ENCODE results near the gene CDA. TPM values are rescaled to one million over a fixed set of nuclear protein-coding genes. Genes with fewer than 3 reads are reported as not detected.

Gene CDA
- total RNA-seq, 2 experiments from 2014 or later = 0.38 to 0.50 TPM

DNA sequence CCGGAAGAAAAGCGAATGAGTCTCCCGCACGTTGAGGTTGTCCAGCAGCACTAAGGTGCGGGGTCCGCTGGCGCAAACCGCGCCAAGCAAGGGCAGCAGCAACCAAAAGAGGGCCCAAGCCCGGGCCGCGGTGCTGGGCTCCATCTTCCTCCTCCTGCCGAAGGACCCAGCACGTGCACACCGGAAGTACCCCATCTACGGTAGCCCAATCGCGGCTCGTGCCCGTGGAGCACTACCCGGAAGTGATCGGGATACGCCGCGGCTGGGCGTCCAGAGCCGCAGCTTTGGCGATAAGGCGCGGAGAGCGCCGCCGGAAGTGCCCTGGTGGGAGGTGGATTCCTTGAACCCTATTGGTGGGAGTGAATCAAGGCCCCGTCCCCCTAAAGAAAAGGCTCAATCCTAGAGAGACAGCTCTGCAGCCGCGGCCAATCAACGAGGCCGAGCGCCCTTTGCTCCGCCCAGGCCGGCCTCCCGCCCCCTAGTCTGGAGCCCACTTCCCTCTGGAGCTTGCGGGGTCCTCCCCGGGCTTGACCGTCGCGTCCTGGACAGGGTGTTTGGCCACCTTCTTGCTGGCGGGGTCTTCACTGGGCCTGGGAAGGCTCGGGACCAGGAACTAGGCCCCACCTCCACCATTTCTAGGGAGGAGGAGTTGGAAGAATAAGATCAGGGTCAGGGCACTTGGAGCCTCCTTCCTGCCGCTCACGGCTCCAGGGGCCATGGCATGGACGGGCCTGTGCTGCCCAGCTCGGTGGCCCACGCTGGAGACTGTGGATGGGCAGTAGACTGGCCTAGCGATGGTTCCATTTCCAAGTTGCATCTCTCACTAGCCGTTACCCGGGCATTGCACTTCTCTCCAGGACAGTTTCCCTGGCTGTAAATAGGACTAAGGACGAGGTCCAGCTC lies 72.6 kb downstream of the CDA start, which contains the start of gene DDOST:
TSS of gene DDOST (minus strand) at position 163 of the 903 bp plus-strand sequence. CDS start at position 144, 19 bp downstream.
- POLR2A ChIA-PET = interaction anchor here (0.7 to 2.4 kb wide), 7 partner anchors 15 to 153 kb away, joined by 3 to 35 read pairs (median 4); partner anchors contain the start of genes HP1BP3, KIF17 and PINK1
- DNase-seq (peak; percentile 86 to 98 (median 93)), ATAC-seq (ENCODE audit: poor library complexity) (peak; percentile 96)
- H3K4me3 Mint-ChIP-seq = peak within 1 kb of the TSS; percentile 97
- Histone ChIP-seq H3K36me3 (ENCODE audit: insufficient read depth, low read length) (peaks cover 27% of the 10 kb centered on the region), H3K9me3 (ENCODE audit: control insufficient read depth in 1 of 2, insufficient read depth in 1 of 2, low read length in 2 of 2) (no peaks in the 10 kb centered on the region), H3K27me3 (ENCODE audit: control insufficient read depth in 1 of 2, insufficient read depth in 2 of 2, low read length in 2 of 2) (no peaks in the 10 kb centered on the region), H3K27ac (ENCODE audit: low read depth in 1 of 2, low read length in 2 of 2) (peak within 1 kb of the TSS; percentile 77 to 84), H3K4me3 (ENCODE audit: low read length) (peak within 1 kb of the TSS; percentile 99), H3K4me1 (ENCODE audit: insufficient read depth, low read length) (peaks cover 45% of the 10 kb centered on the region)
- TF ChIP-seq, protein P1, sequence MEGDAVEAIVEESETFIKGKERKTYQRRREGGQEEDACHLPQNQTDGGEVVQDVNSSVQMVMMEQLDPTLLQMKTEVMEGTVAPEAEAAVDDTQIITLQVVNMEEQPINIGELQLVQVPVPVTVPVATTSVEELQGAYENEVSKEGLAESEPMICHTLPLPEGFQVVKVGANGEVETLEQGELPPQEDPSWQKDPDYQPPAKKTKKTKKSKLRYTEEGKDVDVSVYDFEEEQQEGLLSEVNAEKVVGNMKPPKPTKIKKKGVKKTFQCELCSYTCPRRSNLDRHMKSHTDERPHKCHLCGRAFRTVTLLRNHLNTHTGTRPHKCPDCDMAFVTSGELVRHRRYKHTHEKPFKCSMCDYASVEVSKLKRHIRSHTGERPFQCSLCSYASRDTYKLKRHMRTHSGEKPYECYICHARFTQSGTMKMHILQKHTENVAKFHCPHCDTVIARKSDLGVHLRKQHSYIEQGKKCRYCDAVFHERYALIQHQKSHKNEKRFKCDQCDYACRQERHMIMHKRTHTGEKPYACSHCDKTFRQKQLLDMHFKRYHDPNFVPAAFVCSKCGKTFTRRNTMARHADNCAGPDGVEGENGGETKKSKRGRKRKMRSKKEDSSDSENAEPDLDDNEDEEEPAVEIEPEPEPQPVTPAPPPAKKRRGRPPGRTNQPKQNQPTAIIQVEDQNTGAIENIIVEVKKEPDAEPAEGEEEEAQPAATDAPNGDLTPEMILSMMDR (IDR thresholded peaks at IDR 0.05) = peak; percentile 54
- no peaks in the 10 kb centered on the region for H3K9me3 Mint-ChIP-seq
- H3K36me3 Mint-ChIP-seq (ENCODE audit: low read depth) = peaks cover 47% of the 10 kb centered on the region
- intact Hi-C loops (cut with DNase I, micrococcal nuclease) = loop anchor here in 1 of 2 experiments (2.0 kb wide), 1 partner anchor 125 kb away; the partner anchor contains the start of gene HP1BP3
- peaks cover 50% of the 10 kb centered on the region for H3K4me1 Mint-ChIP-seq (ENCODE audit: low read depth)
- peak within 1 kb of the TSS; percentile 88 for H3K27ac Mint-ChIP-seq
- CTCF ChIA-PET = interaction anchor here (0.6 to 1.6 kb wide), 5 partner anchors 12 to 128 kb away, joined by 4 to 6 read pairs (median 4); no protein-coding TSS in a partner anchor
- no peaks in the 10 kb centered on the region for H3K27me3 Mint-ChIP-seq

DNA sequence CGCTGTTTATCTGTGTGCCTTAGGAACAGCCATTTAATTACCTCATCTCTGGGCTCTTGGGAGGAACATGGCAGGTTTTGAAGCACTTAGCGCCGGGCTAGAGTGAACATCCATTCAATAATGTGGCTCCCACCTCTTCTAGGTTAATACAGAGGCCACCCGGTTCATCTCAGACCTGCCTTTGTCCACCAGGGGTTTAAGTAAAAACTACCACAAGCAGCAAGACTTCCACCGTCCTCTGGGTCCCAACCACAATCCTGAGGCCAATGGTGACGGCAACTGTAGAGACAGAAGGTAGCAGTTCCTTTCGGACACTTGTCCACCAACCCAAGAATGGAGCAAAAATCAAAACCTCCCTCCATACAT lies 73.2 kb downstream of the CDA start:
- peaks cover 20% of the 10 kb centered on the region for H3K36me3 ChIP-seq (ENCODE audit: insufficient read depth, low read length)
- H3K4me3 Mint-ChIP-seq = peak overlapping the region; percentile 97
- ChIA-PET POLR2A (interaction anchor here (0.7 to 2.4 kb wide), 7 partner anchors 16 to 154 kb away, joined by 3 to 35 read pairs (median 4); partner anchors contain the start of genes HP1BP3, KIF17 and PINK1), CTCF (interaction anchor here (1.5 to 1.6 kb wide), 2 partner anchors 28 to 35 kb away, joined by 4 to 5 read pairs; no protein-coding TSS in a partner anchor)
- H3K27ac Mint-ChIP-seq = peak overlapping the region; percentile 88
- H3K27ac ChIP-seq (ENCODE audit: low read depth in 1 of 2, low read length in 2 of 2) = peak overlapping the region; percentile 46 to 68
- no peaks in the 10 kb centered on the region for H3K27me3 ChIP-seq (ENCODE audit: control insufficient read depth in 1 of 2, insufficient read depth in 2 of 2, low read length in 2 of 2)
- intact Hi-C loops (cut with DNase I, micrococcal nuclease) = no loop called here
- TF ChIP-seq, protein P1 (IDR thresholded peaks at IDR 0.05) = no peak
- H3K27me3 Mint-ChIP-seq = no peaks in the 10 kb centered on the region
- H3K9me3 Mint-ChIP-seq = no peaks in the 10 kb centered on the region
- peaks cover 41% of the 10 kb centered on the region for H3K36me3 Mint-ChIP-seq (ENCODE audit: low read depth)
- peaks cover 44% of the 10 kb centered on the region for H3K4me1 ChIP-seq (ENCODE audit: insufficient read depth, low read length)
- no peak for ATAC-seq (ENCODE audit: poor library complexity)
- peak overlapping the region; percentile 99 for H3K4me3 ChIP-seq (ENCODE audit: low read length)
- no peaks in the 10 kb centered on the region for H3K9me3 ChIP-seq (ENCODE audit: control insufficient read depth in 1 of 2, insufficient read depth in 1 of 2, low read length in 2 of 2)
- DNase-seq = no peak
- peaks cover 45% of the 10 kb centered on the region for H3K4me1 Mint-ChIP-seq (ENCODE audit: low read depth)

DNA sequence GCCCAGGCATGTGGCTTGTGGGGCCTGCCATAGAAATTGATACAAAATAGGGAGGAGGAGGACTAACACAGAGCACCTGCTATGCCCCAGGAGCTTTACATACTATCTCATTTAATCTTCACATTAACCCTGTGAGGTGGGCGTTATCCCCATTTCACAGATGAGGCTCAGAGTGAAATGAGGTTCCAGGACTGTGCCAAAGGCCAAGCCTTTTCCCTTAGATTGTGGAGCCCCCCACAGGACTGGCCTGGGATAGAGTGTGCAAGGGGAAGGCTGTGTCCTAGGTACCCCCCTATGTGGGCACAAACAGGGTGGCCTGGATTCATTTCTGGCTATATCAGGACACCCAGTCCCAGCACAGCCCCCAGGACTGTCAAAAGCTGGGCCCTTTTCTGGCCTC lies 74.5 kb downstream of the CDA start:
- ChIA-PET POLR2A (no interaction called here), CTCF (interaction anchor here (0.7 kb wide), 1 partner anchor 34 kb away, joined by 3 read pairs; no protein-coding TSS in a partner anchor)
- ATAC-seq (ENCODE audit: poor library complexity) (no peak), DNase-seq (no peak)
- TF ChIP-seq, protein P1 (IDR thresholded peaks at IDR 0.05) = no peak
- H3K27ac Mint-ChIP-seq = no peak overlapping the region
- no peaks in the 10 kb centered on the region for H3K27me3 ChIP-seq (ENCODE audit: control insufficient read depth in 1 of 2, insufficient read depth in 2 of 2, low read length in 2 of 2)
- H3K36me3 Mint-ChIP-seq (ENCODE audit: low read depth) = peaks cover 28% of the 10 kb centered on the region
- no peaks in the 10 kb centered on the region for H3K27me3 Mint-ChIP-seq
- no peak overlapping the region for H3K27ac ChIP-seq (ENCODE audit: low read depth in 1 of 2, low read length in 2 of 2)
- peak overlapping the region; percentile 97 for H3K4me3 Mint-ChIP-seq
- no peaks in the 10 kb centered on the region for H3K9me3 ChIP-seq (ENCODE audit: control insufficient read depth in 1 of 2, insufficient read depth in 1 of 2, low read length in 2 of 2)
- intact Hi-C loops (cut with DNase I, micrococcal nuclease) = no loop called here
- H3K9me3 Mint-ChIP-seq = no peaks in the 10 kb centered on the region
- peaks cover 8% of the 10 kb centered on the region for H3K36me3 ChIP-seq (ENCODE audit: insufficient read depth, low read length)
- peaks cover 37% of the 10 kb centered on the region for H3K4me1 ChIP-seq (ENCODE audit: insufficient read depth, low read length)
- no peak overlapping the region for H3K4me3 ChIP-seq (ENCODE audit: low read length)
- H3K4me1 Mint-ChIP-seq (ENCODE audit: low read depth) = peaks cover 41% of the 10 kb centered on the region
